MCF 10A (cell line): ENCODE data around the gene GPR107. TPM values are rescaled to one million over a fixed set of nuclear protein-coding genes. Genes with fewer than 3 reads are reported as not detected.

Source experiments
- BruUV-seq: library from RNA; stranded (reverse); fragments of 400-500 nt; replicated peaks from 2 replicates; lab custom pipeline; 2021; lab: Mats Ljungman, UMichigan
- CTCF ChIA-PET: fragments of 300-600 bp; sonication (Branson Sonifier 250); formaldehyde crosslinking; extraction: SDS; loops from one replicate; lab custom pipeline; 2021; ENCODE audit warnings: antibody characterized with exemption, inconsistent platforms; lab: Yijun Ruan, JAX
- POLR2A ChIA-PET: fragments of 300-600, 350-650 bp; sonication (Branson Sonifier 250); formaldehyde crosslinking; extraction: SDS; loops from one replicate; lab custom pipeline; 2020; ENCODE audit warnings: antibody characterized with exemption, inconsistent platforms; lab: Yijun Ruan, JAX
- DNase-seq: peaks from one replicate; pipeline ENCODE4 v3.0.0-alpha.2; 2018; ENCODE audit not compliant: unreplicated experiment
- H3K27ac Mint-ChIP-seq: one replicate; pipeline ENCODE4 v1.8.0; 2022; ENCODE audit warnings: mild to moderate bottlenecking, low read depth, mixed read lengths; ENCODE audit not compliant: unreplicated experiment
- H3K27me3 Mint-ChIP-seq: one replicate; pipeline ENCODE4 v1.8.0; 2022; ENCODE audit warnings: mixed read lengths; ENCODE audit not compliant: insufficient read depth, unreplicated experiment
- H3K36me3 Mint-ChIP-seq: one replicate; pipeline ENCODE4 v1.8.0; 2022; ENCODE audit warnings: mild to moderate bottlenecking, moderate library complexity, mixed read lengths; ENCODE audit not compliant: insufficient read depth, unreplicated experiment
- H3K4me1 Mint-ChIP-seq: one replicate; pipeline ENCODE4 v1.8.0; 2022; ENCODE audit warnings: mixed read lengths; ENCODE audit not compliant: insufficient read depth, unreplicated experiment
- H3K4me3 Mint-ChIP-seq: one replicate; pipeline ENCODE4 v1.8.0; 2022; ENCODE audit warnings: mild to moderate bottlenecking, moderate library complexity, mixed read lengths; ENCODE audit not compliant: unreplicated experiment
- H3K9me3 Mint-ChIP-seq: one replicate; pipeline ENCODE4 v1.8.0; 2022; ENCODE audit warnings: mixed read lengths; ENCODE audit not compliant: unreplicated experiment
- CTCF ChIP-seq: fragments of 200-600 bp; IDR thresholded peaks from one replicate; pipeline ENCODE4 v1.8.0; 2022; ENCODE audit warnings: antibody characterized with exemption, mild to moderate bottlenecking; ENCODE audit not compliant: unreplicated experiment
- intact Hi-C: fragments of 100-400 bp; cut with micrococcal nuclease; formaldehyde crosslinking; loops from 2 replicates; pipeline ENCODE4 v1.14.1; 2022
- total RNA-seq: library from RNA; stranded (reverse); gene quantifications from 2 replicates; pipeline ENCODE4 v1.2.3, GENCODE V29; 2022

The GPR107 gene
- total RNA-seq, 1 experiment from 2014 or later, result 32.9 TPM

GRCh38 chr9:130165579-130165978, 111.9 kb downstream of the GPR107 start:
- Mint-ChIP-seq H3K27ac (no peak overlapping the region), H3K4me1 (no peaks in the 10 kb centered on the region), H3K9me3 (no peaks in the 10 kb centered on the region), H3K4me3 (no peak overlapping the region), H3K27me3 (no peaks in the 10 kb centered on the region), H3K36me3 (no peaks in the 10 kb centered on the region)
- no TSS peak for BruUV-seq
- TF ChIP-seq CTCF, result no peak
- ChIA-PET CTCF (no interaction called here), POLR2A (interaction anchor here (0.6 kb wide), 1 partner anchor 163 kb away, joined by 3 read pairs; no protein-coding TSS in a partner anchor)
- no peak for DNase-seq
- intact Hi-C loops, result no loop called here

GRCh38 chr9:130166399-130166798, 112.7 kb downstream of the GPR107 start:
- no peaks in the 10 kb centered on the region for H3K36me3 Mint-ChIP-seq
- H3K4me3 Mint-ChIP-seq, result no peak overlapping the region
- H3K27me3 Mint-ChIP-seq, result no peaks in the 10 kb centered on the region
- CTCF ChIA-PET, result no interaction called here
- H3K9me3 Mint-ChIP-seq, result no peaks in the 10 kb centered on the region
- no peak for TF ChIP-seq CTCF
- H3K4me1 Mint-ChIP-seq, result no peaks in the 10 kb centered on the region
- no peak for DNase-seq
- intact Hi-C loops, result no loop called here
- no peak overlapping the region for H3K27ac Mint-ChIP-seq
- BruUV-seq, result no TSS peak
- POLR2A ChIA-PET, result no interaction called here

- no peak for TF ChIP-seq CTCF
- intact Hi-C loops, result no loop called here
- CTCF ChIA-PET, result interaction anchor here (1.3 kb wide), 1 partner anchor 61 kb away, joined by 4 read pairs; no protein-coding TSS in a partner anchor
Observed at GRCh38 chr9:130167927-130168326, 114.2 kb downstream of the GPR107 start.

GRCh38 chr9:130171226-130172148, 117.8 kb downstream of the GPR107 start:
- Mint-ChIP-seq H3K27me3 (no peaks in the 10 kb centered on the region), H3K27ac (no peak overlapping the region), H3K36me3 (peaks cover 2% of the 10 kb centered on the region), H3K9me3 (no peaks in the 10 kb centered on the region), H3K4me1 (no peaks in the 10 kb centered on the region), H3K4me3 (peak overlapping the region; percentile 39)
- DNase-seq, result no peak
- BruUV-seq, result no TSS peak
- TF ChIP-seq CTCF, result no peak
- intact Hi-C loops, result no loop called here
- ChIA-PET POLR2A (interaction anchor here (0.5 to 0.6 kb wide), 2 partner anchors 309 to 408 kb away, joined by 3 read pairs; partner anchors contain the start of gene FUBP3), CTCF (no interaction called here)

More at GRCh38 chr9:130167927-130168326, 114.2 kb downstream of the GPR107 start:
- POLR2A ChIA-PET, result no interaction called here
- no peak for DNase-seq
- H3K36me3 Mint-ChIP-seq, result no peaks in the 10 kb centered on the region
- H3K27me3 Mint-ChIP-seq, result no peaks in the 10 kb centered on the region
- no peak overlapping the region for H3K4me3 Mint-ChIP-seq
- BruUV-seq, result no TSS peak
- no peaks in the 10 kb centered on the region for H3K9me3 Mint-ChIP-seq
- no peak overlapping the region for H3K27ac Mint-ChIP-seq
- H3K4me1 Mint-ChIP-seq, result no peaks in the 10 kb centered on the region
